Measurements from ENCODE around the gene POLE.

DNA sequence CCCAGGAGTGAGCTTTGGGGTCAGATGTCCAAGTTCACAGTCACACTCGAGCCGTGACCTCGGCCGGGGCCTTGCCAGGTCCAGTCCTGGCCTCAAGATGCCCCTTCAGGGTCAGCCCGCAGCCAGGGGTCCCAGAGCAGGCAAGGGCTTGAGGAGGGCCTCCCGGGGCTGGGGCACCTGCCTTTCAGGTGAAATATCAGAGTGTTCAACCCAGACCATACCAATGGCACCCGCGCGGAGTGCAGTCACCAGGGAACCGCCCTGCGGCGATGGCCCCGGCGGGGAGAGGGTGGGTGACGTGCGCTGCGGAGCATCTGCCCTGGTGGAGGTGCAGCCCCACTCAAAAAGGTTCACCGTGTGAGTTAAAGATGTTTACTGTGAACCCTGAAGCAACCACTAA, 93.6 kb downstream of the POLE start:
- no peak for TF ChIP-seq POLR2A (IDR thresholded peaks at IDR 0.05)
- TF ChIP-seq, protein P1, sequence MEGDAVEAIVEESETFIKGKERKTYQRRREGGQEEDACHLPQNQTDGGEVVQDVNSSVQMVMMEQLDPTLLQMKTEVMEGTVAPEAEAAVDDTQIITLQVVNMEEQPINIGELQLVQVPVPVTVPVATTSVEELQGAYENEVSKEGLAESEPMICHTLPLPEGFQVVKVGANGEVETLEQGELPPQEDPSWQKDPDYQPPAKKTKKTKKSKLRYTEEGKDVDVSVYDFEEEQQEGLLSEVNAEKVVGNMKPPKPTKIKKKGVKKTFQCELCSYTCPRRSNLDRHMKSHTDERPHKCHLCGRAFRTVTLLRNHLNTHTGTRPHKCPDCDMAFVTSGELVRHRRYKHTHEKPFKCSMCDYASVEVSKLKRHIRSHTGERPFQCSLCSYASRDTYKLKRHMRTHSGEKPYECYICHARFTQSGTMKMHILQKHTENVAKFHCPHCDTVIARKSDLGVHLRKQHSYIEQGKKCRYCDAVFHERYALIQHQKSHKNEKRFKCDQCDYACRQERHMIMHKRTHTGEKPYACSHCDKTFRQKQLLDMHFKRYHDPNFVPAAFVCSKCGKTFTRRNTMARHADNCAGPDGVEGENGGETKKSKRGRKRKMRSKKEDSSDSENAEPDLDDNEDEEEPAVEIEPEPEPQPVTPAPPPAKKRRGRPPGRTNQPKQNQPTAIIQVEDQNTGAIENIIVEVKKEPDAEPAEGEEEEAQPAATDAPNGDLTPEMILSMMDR (IDR thresholded peaks at IDR 0.05), result no peak

Measured in esophagus squamous epithelium (tissue), 4 donors.